Body of pancreas (tissue), 4 donors: ENCODE measurements around the gene TOPORS.

ENCODE experiments used
- POLR2A ChIP-seq, 3 donors: fragments of 450-650 bp; IDR thresholded peaks; one replicate each; pipeline ENCODE4 v1.6.1; 2016; ENCODE audit warnings: antibody characterized with exemption in 3 of 3, mild to moderate bottlenecking in 2 of 3
- TF ChIP-seq, protein P1 (sequence below), 7 experiments: fragments of 450-650 bp in 4 of 7; fragments of 200-600 bp in 3 of 7; sonication (generic) in 3 of 7; IDR thresholded peaks; one replicate each; pipeline ENCODE4 v1.5.1; 2016 to 2019; ENCODE audit warnings: antibody characterized with exemption in 7 of 7

DNA sequence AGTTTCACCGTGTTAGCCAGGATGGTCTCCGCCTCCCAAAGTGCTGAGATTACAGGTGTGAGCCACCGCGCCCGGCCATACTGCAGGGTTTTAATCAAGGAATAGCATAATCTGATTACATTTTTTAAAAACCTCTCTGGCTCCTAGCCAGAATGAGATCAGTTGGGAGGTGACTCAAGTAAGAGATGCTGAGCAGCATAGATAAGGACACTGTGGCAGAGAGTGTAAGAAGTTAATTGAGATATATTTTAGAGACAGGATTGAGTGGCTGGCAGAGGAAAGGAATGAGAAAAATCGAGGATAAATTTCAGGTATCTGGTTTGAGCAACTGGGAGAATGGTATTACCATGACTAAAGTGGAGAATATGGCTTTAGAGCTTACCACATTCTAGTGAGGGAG is 19.1 kb downstream of the TOPORS start:
- TF ChIP-seq, protein P1, sequence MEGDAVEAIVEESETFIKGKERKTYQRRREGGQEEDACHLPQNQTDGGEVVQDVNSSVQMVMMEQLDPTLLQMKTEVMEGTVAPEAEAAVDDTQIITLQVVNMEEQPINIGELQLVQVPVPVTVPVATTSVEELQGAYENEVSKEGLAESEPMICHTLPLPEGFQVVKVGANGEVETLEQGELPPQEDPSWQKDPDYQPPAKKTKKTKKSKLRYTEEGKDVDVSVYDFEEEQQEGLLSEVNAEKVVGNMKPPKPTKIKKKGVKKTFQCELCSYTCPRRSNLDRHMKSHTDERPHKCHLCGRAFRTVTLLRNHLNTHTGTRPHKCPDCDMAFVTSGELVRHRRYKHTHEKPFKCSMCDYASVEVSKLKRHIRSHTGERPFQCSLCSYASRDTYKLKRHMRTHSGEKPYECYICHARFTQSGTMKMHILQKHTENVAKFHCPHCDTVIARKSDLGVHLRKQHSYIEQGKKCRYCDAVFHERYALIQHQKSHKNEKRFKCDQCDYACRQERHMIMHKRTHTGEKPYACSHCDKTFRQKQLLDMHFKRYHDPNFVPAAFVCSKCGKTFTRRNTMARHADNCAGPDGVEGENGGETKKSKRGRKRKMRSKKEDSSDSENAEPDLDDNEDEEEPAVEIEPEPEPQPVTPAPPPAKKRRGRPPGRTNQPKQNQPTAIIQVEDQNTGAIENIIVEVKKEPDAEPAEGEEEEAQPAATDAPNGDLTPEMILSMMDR (IDR thresholded peaks at IDR 0.05) = no peak
- no peak for TF ChIP-seq POLR2A (IDR thresholded peaks at IDR 0.05)
